ENCODE data around the gene GLI2. TPM values are rescaled to one million over a fixed set of nuclear protein-coding genes. Genes with fewer than 3 reads are reported as not detected.
A peak's percentile ranks its signal among the peaks of the same experiment; 100 is the strongest.

GLI2 gene
- 3.7 TPM for total RNA-seq
- polyA plus RNA-seq (ENCODE audit: insufficient read depth, low read depth, low replicate concordance): 0.32 TPM
- long read RNA-seq, donor 1: 0 reads
- long read RNA-seq, donor 2: 0 reads
- long read RNA-seq, donor 3: 0 reads
- long read RNA-seq, donor 4: 0 reads
- long read RNA-seq, donor 5: 0 reads
- long read RNA-seq, donor 6: 0 reads
- long read RNA-seq, donor 7: 0 reads
- long read RNA-seq, donor 8, partial matches to known transcripts: 0 of 1 reads
- long read RNA-seq, donor 8, other reads (novel, unspliced or antisense): 0 of 1 reads
- long read RNA-seq, donor 9: 0 reads
- long read RNA-seq, donor 10: 0 reads

DNA sequence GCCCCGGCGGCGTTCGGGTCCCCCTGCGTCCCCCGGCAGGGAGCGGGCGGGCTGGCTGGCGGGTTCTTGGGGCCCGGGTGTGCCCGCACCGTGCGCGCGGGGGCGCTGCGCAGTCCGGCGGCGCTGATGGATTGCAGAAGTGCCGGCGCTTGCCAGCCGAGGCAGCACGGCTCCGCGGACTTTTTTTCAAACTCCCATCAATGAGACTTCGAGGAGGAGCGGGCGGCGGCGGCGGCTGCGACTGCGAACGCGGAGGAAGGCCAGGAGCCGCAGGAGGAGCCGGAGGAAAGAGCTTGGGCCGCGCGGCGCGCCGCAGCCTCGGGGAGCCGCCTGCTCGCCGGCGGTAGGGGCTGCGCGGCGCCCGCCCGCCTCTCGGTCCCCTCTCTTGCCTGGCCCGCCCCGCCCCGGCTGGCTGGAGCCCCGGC lies at the start of gene GLI2:
GLI2 (plus strand) TSS at position 123 of the 425 bp plus-strand sequence. CDS start 61,453 bp downstream, outside the sequence.
- H3K4me1 ChIP-seq (ENCODE audit: control insufficient read depth in 2 of 3, insufficient read depth in 2 of 3, low read depth in 1 of 3, low read length in 3 of 3): peaks cover 0 to 6% (median 2%) of the 10 kb centered on the region in 3 donors
- H3K27me3 ChIP-seq (ENCODE audit: control insufficient read depth, insufficient read depth, low read length): no peaks in the 10 kb centered on the region
- no peaks in the 10 kb centered on the region for H3K36me3 ChIP-seq (ENCODE audit: control insufficient read depth in 2 of 3, insufficient read depth in 3 of 3, low read length in 3 of 3)
- peak within 1 kb of the TSS in 2 of 3 donors; percentile 52 to 57 for H3K4me3 ChIP-seq (ENCODE audit: low read length in 3 of 3)
- FAIRE-seq (no peak), DNase-seq (peak; percentile 90 to 95 (median 92))
- intact Hi-C loops (cut with DNase I): no loop called here
- peak within 1 kb of the TSS; percentile 60 to 81 for H3K27ac ChIP-seq (ENCODE audit: low read depth in 2 of 2, low read length in 2 of 2)
- H3K9ac ChIP-seq (ENCODE audit: low read length in 3 of 3): peak within 1 kb of the TSS in 1 of 3 donors; percentile 26
- TF ChIP-seq, protein P1, sequence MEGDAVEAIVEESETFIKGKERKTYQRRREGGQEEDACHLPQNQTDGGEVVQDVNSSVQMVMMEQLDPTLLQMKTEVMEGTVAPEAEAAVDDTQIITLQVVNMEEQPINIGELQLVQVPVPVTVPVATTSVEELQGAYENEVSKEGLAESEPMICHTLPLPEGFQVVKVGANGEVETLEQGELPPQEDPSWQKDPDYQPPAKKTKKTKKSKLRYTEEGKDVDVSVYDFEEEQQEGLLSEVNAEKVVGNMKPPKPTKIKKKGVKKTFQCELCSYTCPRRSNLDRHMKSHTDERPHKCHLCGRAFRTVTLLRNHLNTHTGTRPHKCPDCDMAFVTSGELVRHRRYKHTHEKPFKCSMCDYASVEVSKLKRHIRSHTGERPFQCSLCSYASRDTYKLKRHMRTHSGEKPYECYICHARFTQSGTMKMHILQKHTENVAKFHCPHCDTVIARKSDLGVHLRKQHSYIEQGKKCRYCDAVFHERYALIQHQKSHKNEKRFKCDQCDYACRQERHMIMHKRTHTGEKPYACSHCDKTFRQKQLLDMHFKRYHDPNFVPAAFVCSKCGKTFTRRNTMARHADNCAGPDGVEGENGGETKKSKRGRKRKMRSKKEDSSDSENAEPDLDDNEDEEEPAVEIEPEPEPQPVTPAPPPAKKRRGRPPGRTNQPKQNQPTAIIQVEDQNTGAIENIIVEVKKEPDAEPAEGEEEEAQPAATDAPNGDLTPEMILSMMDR (IDR thresholded peaks at IDR 0.05; ENCODE audit: borderline replicate concordance, extremely low read depth, insufficient read depth): peak; percentile 67
- no peaks in the 10 kb centered on the region for H3K9me3 ChIP-seq (ENCODE audit: control insufficient read depth in 2 of 3, insufficient read depth in 1 of 3, low read length in 3 of 3)

DNA sequence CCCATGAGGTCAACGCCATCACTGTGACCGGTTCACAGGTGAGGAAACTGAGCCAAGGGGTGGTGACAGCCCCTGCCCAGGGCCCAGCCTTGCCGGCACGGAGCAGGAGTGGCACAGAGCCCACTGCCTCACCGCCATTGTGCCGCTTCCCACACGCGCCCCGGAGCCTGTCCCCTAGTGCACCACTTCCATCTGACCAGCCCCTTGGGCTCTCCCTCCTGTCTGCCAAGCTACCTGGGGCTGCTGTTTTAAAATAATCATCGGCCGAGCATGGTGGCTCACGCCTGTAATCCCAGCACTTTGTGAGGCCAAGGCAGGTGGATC lies 49.7 kb upstream of the GLI2 start:
- TF ChIP-seq, protein P1 (IDR thresholded peaks at IDR 0.05; ENCODE audit: borderline replicate concordance, extremely low read depth, insufficient read depth): no peak
- Histone ChIP-seq H3K9ac (ENCODE audit: low read length in 3 of 3) (no peak overlapping the region), H3K9me3 (ENCODE audit: control insufficient read depth in 2 of 3, insufficient read depth in 1 of 3, low read length in 3 of 3) (no peaks in the 10 kb centered on the region), H3K4me1 (ENCODE audit: control insufficient read depth in 2 of 3, insufficient read depth in 2 of 3, low read depth in 1 of 3, low read length in 3 of 3) (no peaks in the 10 kb centered on the region), H3K27me3 (ENCODE audit: control insufficient read depth, insufficient read depth, low read length) (no peaks in the 10 kb centered on the region), H3K36me3 (ENCODE audit: control insufficient read depth in 2 of 3, insufficient read depth in 3 of 3, low read length in 3 of 3) (no peaks in the 10 kb centered on the region), H3K27ac (ENCODE audit: low read depth in 2 of 2, low read length in 2 of 2) (no peak overlapping the region), H3K4me3 (ENCODE audit: low read length in 3 of 3) (no peak overlapping the region)
- FAIRE-seq: no peak
- intact Hi-C loops (cut with DNase I): no loop called here
- DNase-seq: peak in 1 of 5 donors; percentile 49

DNA sequence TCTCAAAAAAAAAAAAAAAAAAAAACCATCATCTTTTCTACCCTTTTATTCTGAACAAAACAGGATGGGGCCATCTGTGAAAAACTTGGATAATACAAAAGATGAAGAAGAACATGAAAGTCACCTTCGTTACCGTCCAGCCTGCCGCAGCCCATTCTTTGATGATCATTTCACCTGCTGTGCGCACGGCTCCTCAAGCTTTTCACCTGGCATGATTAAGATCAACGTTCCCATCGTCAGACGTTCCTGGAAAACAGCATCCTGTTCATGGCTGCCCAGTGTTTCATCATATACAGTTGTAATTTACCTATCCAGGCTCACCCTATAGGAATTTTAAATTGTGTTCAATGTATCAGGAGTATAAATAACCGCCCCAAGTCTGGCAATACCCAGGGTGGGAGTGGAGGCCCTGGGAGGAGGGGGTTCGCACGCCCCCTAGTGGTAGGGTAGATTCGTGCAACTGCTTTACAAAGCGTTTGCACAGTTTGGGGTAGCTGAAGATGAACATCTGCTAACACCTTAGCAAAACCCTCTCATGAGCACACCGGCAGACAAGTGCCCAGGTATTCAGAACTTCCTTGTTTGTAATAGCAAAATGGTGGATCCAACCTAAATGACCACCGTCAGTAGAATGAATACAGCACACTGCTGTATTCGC lies 49.0 kb upstream of the GLI2 start:
- H3K27ac ChIP-seq (ENCODE audit: low read depth in 2 of 2, low read length in 2 of 2): no peak overlapping the region
- intact Hi-C loops (cut with DNase I): no loop called here
- H3K9me3 ChIP-seq (ENCODE audit: control insufficient read depth in 2 of 3, insufficient read depth in 1 of 3, low read length in 3 of 3): no peaks in the 10 kb centered on the region
- H3K4me1 ChIP-seq (ENCODE audit: control insufficient read depth in 2 of 3, insufficient read depth in 2 of 3, low read depth in 1 of 3, low read length in 3 of 3): no peaks in the 10 kb centered on the region
- H3K4me3 ChIP-seq (ENCODE audit: low read length in 3 of 3): no peak overlapping the region
- no peaks in the 10 kb centered on the region for H3K36me3 ChIP-seq (ENCODE audit: control insufficient read depth in 2 of 3, insufficient read depth in 3 of 3, low read length in 3 of 3)
- no peak overlapping the region for H3K9ac ChIP-seq (ENCODE audit: low read length in 3 of 3)
- TF ChIP-seq, protein P1 (IDR thresholded peaks at IDR 0.05; ENCODE audit: borderline replicate concordance, extremely low read depth, insufficient read depth): no peak
- H3K27me3 ChIP-seq (ENCODE audit: control insufficient read depth, insufficient read depth, low read length): no peaks in the 10 kb centered on the region
- DNase-seq: peak in 1 of 5 donors; percentile 29
- no peak for FAIRE-seq

Data from kidney (tissue), 22 donors.